ENCODE measurements around the gene STARD9. TPM values are rescaled to one million over a fixed set of nuclear protein-coding genes. Genes with fewer than 3 reads are reported as not detected.

STARD9 gene
- total RNA-seq, 1 experiment from 2014 or later = 5.0 TPM

- 0 out of 2 replicates have a peak, but pooled peaks have one; percentile 27 for TF ChIP-seq CBX3 (IDR thresholded peaks at IDR 0.05; ENCODE audit: low read depth)
Observed at GRCh38 chr15:42581272-42581730, 5.9 kb downstream of the STARD9 start (continued).

DNA sequence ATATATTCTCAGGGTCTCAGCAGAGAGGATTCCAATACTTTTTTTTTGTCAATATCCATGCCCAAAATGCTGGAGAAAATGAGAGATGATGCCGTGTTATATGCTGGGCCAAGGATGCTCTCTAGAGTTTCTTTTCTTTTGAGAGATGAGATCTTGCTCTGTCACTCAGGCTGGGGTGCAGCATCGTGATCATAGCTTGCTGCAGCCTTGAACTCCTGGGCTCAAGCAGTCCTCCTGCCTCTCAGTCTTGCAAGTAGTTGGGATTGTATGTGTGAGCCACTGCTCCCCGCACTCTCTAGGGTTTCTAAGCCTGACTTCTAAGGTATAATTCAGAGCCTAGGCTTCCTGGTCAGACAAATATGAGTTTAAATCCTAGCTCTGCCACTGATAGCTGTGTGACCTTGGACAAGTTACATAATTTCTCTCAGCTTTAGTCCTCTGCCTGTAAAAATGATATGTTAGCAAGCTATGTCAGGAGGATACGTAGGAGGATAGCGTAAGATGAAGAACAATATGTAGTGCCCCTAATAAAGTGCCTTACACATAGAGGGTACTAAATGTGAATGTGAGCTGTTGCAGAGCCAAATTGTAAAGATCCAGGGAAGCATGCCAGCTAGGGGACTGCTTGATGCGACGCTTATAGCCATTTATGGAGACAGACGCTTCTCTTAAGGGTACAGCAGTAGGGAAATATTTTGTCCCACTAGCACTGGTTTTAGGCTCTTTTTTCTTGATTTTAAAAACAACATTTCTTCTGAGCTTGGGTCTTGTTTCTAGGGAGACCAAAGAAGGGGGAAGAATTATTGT lies 7.4 kb downstream of the STARD9 start:
- no peaks in the 10 kb centered on the region for H3K36me3 ChIP-seq (ENCODE audit: control insufficient read depth in 1 of 2, insufficient read depth in 2 of 2, low read length in 2 of 2)
- ChIA-PET RAD21 (ENCODE audit: low non-redundant PET in 1 of 2, low total read pairs in 2 of 2, uncharacterized antibody in 2 of 2, unreplicated experiment in 2 of 2) (interaction anchor here in 1 of 2 experiments (0.5 kb wide), 1 partner anchor 68 kb away, joined by 4 read pairs; no protein-coding TSS in a partner anchor), POLR2A (interaction anchor here (2.4 kb wide), 1 partner anchor 9 kb away, joined by 8 read pairs; no protein-coding TSS in a partner anchor), CTCF (interaction anchor here (0.8 kb wide), 1 partner anchor 9 kb away, joined by 3 read pairs; no protein-coding TSS in a partner anchor)
- no peaks in the 10 kb centered on the region for H4K20me1 ChIP-seq (ENCODE audit: insufficient read depth)
- H3K27ac ChIP-seq (ENCODE audit: low read depth, low read length) = no peak overlapping the region
- no peak for TF ChIP-seq ELF1 (IDR thresholded peaks at IDR 0.05; ENCODE audit: borderline replicate concordance, low read depth)
- TF ChIP-seq POLR2AphosphoS5 (IDR thresholded peaks at IDR 0.05; ENCODE audit: low read depth, low read length) = no peak
- no peak for TF ChIP-seq ZFX (IDR thresholded peaks at IDR 0.05)
- no peak for TF ChIP-seq POLR2A (IDR thresholded peaks at IDR 0.05; ENCODE audit: borderline replicate concordance, extremely low read depth, insufficient read depth, insufficient read length)
- no peak for TF ChIP-seq EGR1 (IDR thresholded peaks at IDR 0.05; ENCODE audit: low read depth)
- TF ChIP-seq REST (IDR thresholded peaks at IDR 0.05; ENCODE audit: low read depth) = no peak
- TF ChIP-seq EZH2 (IDR thresholded peaks at IDR 0.05) = no peak
- no peak for TF ChIP-seq CBX3 (IDR thresholded peaks at IDR 0.05; ENCODE audit: low read depth)
- no peak for TF ChIP-seq MAX (IDR thresholded peaks at IDR 0.05)
- TF ChIP-seq RAD21 (IDR thresholded peaks at IDR 0.05; ENCODE audit: low read depth) = no peak
- TF ChIP-seq, protein P1, sequence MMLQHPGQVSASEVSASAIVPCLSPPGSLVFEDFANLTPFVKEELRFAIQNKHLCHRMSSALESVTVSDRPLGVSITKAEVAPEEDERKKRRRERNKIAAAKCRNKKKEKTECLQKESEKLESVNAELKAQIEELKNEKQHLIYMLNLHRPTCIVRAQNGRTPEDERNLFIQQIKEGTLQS (IDR thresholded peaks at IDR 0.05) = no peak
- no peak for TF ChIP-seq SRF (IDR thresholded peaks at IDR 0.05; ENCODE audit: low read depth)
- TF ChIP-seq JUND (IDR thresholded peaks at IDR 0.05) = no peak
- no peak for TF ChIP-seq CEBPB (IDR thresholded peaks at IDR 0.05; ENCODE audit: low read depth)
- no peak for TF ChIP-seq SIN3A (IDR thresholded peaks at IDR 0.05; ENCODE audit: low read depth)
- no peak overlapping the region for H2AFZ ChIP-seq (ENCODE audit: low read depth, low read length, poor library complexity, severe bottlenecking)
- H3K4me2 ChIP-seq (ENCODE audit: low read length) = no peak overlapping the region; the same call in 1 of the 2 replicates
- no peaks in the 10 kb centered on the region for H3K9me2 ChIP-seq (ENCODE audit: insufficient read depth)
- ATAC-seq = no peak
- H3K27me3 ChIP-seq (ENCODE audit: insufficient read depth, low read length) = no peaks in the 10 kb centered on the region
- no peak overlapping the region for H3K4me3 ChIP-seq (replicated peaks in 1 of 2; ENCODE audit: low read depth in 1 of 2, low read length in 2 of 2)
- BruUV-seq (replicated peaks) = no TSS peak
- peaks cover 7 to 15% of the 10 kb centered on the region in 2 experiments for H3K4me1 ChIP-seq (ENCODE audit: control insufficient read depth in 1 of 2, insufficient read depth in 2 of 2, low read length in 2 of 2)
- no peak overlapping the region for H3K9ac ChIP-seq (ENCODE audit: low read length)
- no peak for DNase-seq (ENCODE audit: low read depth, low spot score)
- intact Hi-C loops (cut with micrococcal nuclease) = no loop called here
- H3K79me2 ChIP-seq (ENCODE audit: insufficient read depth, low read length) = peaks cover 4% of the 10 kb centered on the region; the same call in 1 of the 2 replicates
- no peaks in the 10 kb centered on the region for H3K9me3 ChIP-seq (ENCODE audit: control insufficient read depth in 1 of 2, insufficient read depth in 1 of 2, low read depth in 1 of 2, low read length in 2 of 2)
